Large intestine (tissue), 3 donors: Measurements from ENCODE around the gene TAOK3. TPM values are rescaled to one million over a fixed set of nuclear protein-coding genes. Genes with fewer than 3 reads are reported as not detected.

Experiments used
- DNase-seq, 2 donors: peaks; one replicate each; pipeline versions ENCODE4 v3.0.0 to v3.0.0-alpha.2; 2013
- H3K27ac ChIP-seq: one replicate; pipeline ENCODE4 v1.5.1; 2013; ENCODE audit warnings: low read length
- H3K27me3 ChIP-seq: 2 replicates; pipeline ENCODE4 v1.6.1; 2013; ENCODE audit warnings: low read length; ENCODE audit not compliant: control insufficient read depth, insufficient read depth
- H3K36me3 ChIP-seq: 2 replicates; pipeline ENCODE4 v1.6.1; 2013; ENCODE audit warnings: low read length; ENCODE audit not compliant: control insufficient read depth, insufficient read depth
- H3K4me1 ChIP-seq: one replicate; pipeline ENCODE4 v1.6.1; 2013; ENCODE audit warnings: low read length; ENCODE audit not compliant: control insufficient read depth, insufficient read depth
- H3K4me3 ChIP-seq: one replicate; pipeline ENCODE4 v1.5.1; 2013; ENCODE audit warnings: low read length
- H3K9me3 ChIP-seq: one replicate; pipeline ENCODE4 v1.6.1; 2013; ENCODE audit warnings: mild to moderate bottlenecking, low read depth, low read length, moderate library complexity; ENCODE audit not compliant: control insufficient read depth
- WGBS: methylation state at CpG from one replicate; pipeline ENCODE4 v1.1.5; 2013; ENCODE audit warnings: low lambda C conversion rate; ENCODE audit not compliant: insufficient coverage; 5-methylcytosine and 5-hydroxymethylcytosine counted together
- polyA plus RNA-seq: library from polyadenylated mRNA; unstranded; fragments of 120-200 nt; gene quantifications from one replicate; pipeline ENCODE4 v1.2.1, GENCODE V29; 2013

TAOK3 gene
- polyA plus RNA-seq, 1 donor: 44.7 TPM

DNA sequence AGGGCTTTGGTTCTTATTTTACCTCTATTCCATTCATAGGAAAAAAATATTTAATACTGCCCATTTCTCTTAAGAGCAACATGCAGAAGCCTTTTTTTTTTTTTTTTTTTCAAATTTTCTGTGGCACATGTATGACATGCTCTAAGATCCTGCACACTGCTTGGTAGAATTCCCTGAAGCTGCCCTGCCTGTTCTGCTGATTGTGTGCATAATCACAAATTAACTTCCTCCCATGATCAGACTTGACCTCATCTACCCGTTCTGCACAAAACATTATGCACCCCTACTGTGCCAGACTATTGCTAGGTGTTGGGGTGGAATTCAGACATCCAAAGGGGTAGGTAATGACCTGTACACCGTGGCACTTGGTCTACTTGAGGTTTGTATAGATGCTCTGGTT is 25.8 kb upstream of the TAOK3 start:
- no peaks in the 10 kb centered on the region for H3K27me3 ChIP-seq
- no peaks in the 10 kb centered on the region for H3K9me3 ChIP-seq
- H3K36me3 ChIP-seq: peaks cover 80% of the 10 kb centered on the region
- no peaks in the 10 kb centered on the region for H3K4me1 ChIP-seq
- no peak overlapping the region for H3K4me3 ChIP-seq
- no peak for DNase-seq
- WGBS: no CpG with 5 or more reads among the region's 2 CpGs
- no peak overlapping the region for H3K27ac ChIP-seq

- Histone ChIP-seq H3K36me3 (peaks cover 78% of the 10 kb centered on the region), H3K27me3 (no peaks in the 10 kb centered on the region), H3K27ac (no peak overlapping the region), H3K4me1 (no peaks in the 10 kb centered on the region), H3K9me3 (no peaks in the 10 kb centered on the region), H3K4me3 (no peak overlapping the region)
- DNase-seq: no peak
- WGBS: 80% methylated on average over 1 of the region's 10 CpGs
Measured at GRCh38 chr12:118397708-118398440, 25.2 kb upstream of the TAOK3 start.

DNA sequence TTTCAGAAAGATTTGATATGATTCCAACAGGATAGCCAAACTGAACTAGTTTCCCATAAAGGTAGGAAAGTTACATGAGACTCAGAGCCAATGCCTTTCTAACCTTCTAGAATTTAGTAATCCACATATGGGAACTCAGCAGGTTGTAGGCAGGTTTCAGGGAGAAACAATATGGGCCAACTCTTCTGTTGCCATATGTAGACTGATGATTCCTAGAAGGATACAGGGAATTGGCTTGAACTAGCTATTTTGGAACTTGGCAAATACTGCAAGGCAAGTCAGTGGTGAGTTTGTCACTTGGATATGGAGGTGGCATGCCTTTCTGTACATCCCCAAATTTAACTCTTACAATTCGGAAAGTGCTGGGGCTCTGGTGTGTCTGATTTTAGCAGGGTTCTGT is 19.1 kb upstream of the TAOK3 start:
- WGBS: no CpG with 5 or more reads among the region's 1 CpG
- H3K4me1 ChIP-seq: no peaks in the 10 kb centered on the region
- peaks cover 77% of the 10 kb centered on the region for H3K36me3 ChIP-seq
- DNase-seq: no peak
- H3K4me3 ChIP-seq: no peak overlapping the region
- no peak overlapping the region for H3K27ac ChIP-seq
- H3K27me3 ChIP-seq: no peaks in the 10 kb centered on the region
- no peaks in the 10 kb centered on the region for H3K9me3 ChIP-seq

GRCh38 chr12:118391424-118391823 is 18.7 kb upstream of the TAOK3 start:
- Histone ChIP-seq H3K27me3 (no peaks in the 10 kb centered on the region), H3K4me1 (no peaks in the 10 kb centered on the region), H3K9me3 (no peaks in the 10 kb centered on the region), H3K36me3 (peaks cover 77% of the 10 kb centered on the region), H3K27ac (no peak overlapping the region), H3K4me3 (no peak overlapping the region)
- DNase-seq: no peak
- WGBS: no CpG with 5 or more reads among the region's 2 CpGs

GRCh38 chr12:118377884-118378470 is 5.3 kb upstream of the TAOK3 start:
- 33% methylated on average over 3 of the region's 8 CpGs for WGBS
- peaks cover 27% of the 10 kb centered on the region for H3K36me3 ChIP-seq
- H3K27ac ChIP-seq: no peak overlapping the region
- peak in 1 of 2 donors; percentile 53 for DNase-seq
- no peaks in the 10 kb centered on the region for H3K9me3 ChIP-seq
- no peaks in the 10 kb centered on the region for H3K27me3 ChIP-seq
- H3K4me3 ChIP-seq: peak overlapping the region; percentile 75
- H3K4me1 ChIP-seq: peaks cover 11% of the 10 kb centered on the region

- H3K4me3 ChIP-seq: peak overlapping the region; percentile 75
- H3K27ac ChIP-seq: no peak overlapping the region
- peak in 1 of 2 donors; percentile 20 for DNase-seq
- no peaks in the 10 kb centered on the region for H3K27me3 ChIP-seq
- H3K9me3 ChIP-seq: no peaks in the 10 kb centered on the region
- peaks cover 11% of the 10 kb centered on the region for H3K4me1 ChIP-seq
- peaks cover 24% of the 10 kb centered on the region for H3K36me3 ChIP-seq
- WGBS: 0% methylated on average over 1 of the region's 22 CpGs
Measured at GRCh38 chr12:118377021-118377883, 4.5 kb upstream of the TAOK3 start.

DNA sequence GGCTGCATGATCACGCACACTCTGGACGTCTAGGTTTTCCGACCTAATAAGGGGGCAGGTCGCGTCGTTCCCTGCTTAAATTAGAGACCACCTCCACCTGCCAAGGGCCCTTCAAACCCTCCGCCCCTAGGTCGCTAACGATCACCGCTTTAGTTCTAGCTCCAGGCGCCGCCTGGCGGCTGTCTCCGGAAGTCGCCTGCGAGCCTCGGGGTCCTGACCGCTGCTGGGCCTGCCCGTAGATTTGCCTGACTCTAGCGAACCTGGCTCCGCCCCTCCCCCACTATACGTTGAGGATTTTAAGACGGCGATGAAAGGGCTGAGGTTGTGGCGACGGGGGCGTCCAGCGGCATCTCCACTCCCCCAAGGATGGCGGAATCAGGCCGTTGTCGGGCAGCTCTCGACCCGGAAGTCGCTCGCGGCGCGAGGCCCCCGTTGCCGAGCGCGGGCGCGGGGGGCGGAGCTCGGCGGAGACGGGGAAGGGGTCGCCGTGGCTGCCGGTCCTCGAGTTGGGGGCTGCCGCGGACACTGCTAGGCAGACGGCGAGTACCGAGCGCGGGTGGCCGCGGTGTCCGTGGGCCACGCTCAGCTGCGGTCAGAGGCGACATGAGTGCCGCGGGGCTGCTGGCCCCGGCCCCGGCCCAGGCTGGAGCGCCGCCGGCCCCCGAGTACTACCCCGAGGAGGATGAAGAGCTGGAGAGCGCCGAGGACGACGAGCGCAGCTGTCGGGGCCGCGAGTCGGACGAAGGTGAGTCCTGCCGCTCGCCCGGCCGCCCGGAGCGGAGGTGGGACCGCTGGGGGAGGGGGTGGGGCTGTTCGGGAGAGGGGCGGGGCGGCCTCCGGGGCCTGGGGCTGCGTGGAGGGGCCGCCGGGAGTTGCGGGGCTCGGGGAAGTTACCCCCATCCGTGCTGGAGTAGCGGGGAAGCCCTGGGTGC is 3.6 kb upstream of the TAOK3 start, which contains the start of gene SUDS3:
TSS of gene SUDS3 (plus strand) at position 467 of the 932 bp plus-strand sequence. CDS start at position 604, 137 bp downstream.
- peak within 1 kb of the TSS; percentile 61 for H3K27ac ChIP-seq
- peaks cover 3% of the 10 kb centered on the region for H3K9me3 ChIP-seq
- peaks cover 11% of the 10 kb centered on the region for H3K4me1 ChIP-seq
- WGBS: no CpG with 5 or more reads among the region's 102 CpGs
- DNase-seq: peak; percentile 78 to 81
- no peaks in the 10 kb centered on the region for H3K27me3 ChIP-seq
- peaks cover 17% of the 10 kb centered on the region for H3K36me3 ChIP-seq
- H3K4me3 ChIP-seq: peak within 1 kb of the TSS; percentile 75

DNA sequence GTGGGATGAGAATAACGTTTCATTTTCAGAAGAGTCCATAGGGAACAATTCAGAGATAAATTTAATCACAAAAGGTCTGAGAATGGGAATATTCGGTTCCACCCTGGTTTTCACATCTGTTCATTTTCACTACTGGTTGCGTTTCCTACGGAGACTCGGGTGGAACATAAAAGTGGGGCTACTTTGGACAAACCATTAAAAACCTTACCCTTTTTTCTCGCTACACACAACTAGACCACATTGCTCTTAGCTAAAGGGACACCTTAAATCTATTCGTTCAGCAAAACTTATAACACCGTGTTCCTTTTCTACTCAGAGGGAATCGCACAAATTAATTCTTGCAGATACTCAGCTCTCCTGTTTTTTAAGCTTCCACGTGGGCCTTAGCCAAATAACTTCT is 2.6 kb upstream of the TAOK3 start:
- no peak for DNase-seq
- Histone ChIP-seq H3K9me3 (peaks cover 3% of the 10 kb centered on the region), H3K36me3 (peaks cover 11% of the 10 kb centered on the region), H3K4me1 (peaks cover 11% of the 10 kb centered on the region), H3K27me3 (no peaks in the 10 kb centered on the region), H3K27ac (no peak overlapping the region), H3K4me3 (no peak overlapping the region)
- 98% methylated on average over 4 of the region's 10 CpGs for WGBS

DNA sequence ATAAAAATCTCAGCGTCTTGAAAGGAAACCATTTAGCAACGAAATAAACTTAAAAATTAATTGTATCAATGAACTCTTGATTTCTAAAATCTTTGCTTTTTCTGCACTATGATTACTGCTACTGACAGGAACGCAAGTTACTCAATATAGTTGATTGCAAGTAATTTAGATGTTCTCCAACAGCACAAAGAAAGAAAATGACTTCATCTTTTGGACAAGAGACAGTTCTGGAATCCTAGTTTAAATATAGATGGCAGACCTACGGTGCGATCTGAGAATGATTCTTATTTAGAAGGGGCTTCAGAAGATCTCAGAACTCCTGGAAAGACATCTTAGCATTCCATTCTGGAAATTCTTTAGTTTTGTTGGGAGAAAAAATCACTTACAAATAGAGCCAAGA is 2.2 kb upstream of the TAOK3 start:
- H3K4me1 ChIP-seq: peaks cover 11% of the 10 kb centered on the region
- 100% methylated on average over 1 of the region's 5 CpGs for WGBS

More for the DNA sequence above, 2.2 kb upstream of the TAOK3 start:
- no peaks in the 10 kb centered on the region for H3K27me3 ChIP-seq
- peaks cover 7% of the 10 kb centered on the region for H3K36me3 ChIP-seq
- DNase-seq: no peak
- no peak overlapping the region for H3K27ac ChIP-seq
- H3K4me3 ChIP-seq: no peak overlapping the region
- peaks cover 3% of the 10 kb centered on the region for H3K9me3 ChIP-seq
